Measurements from ENCODE around the gene LAS1L. TPM values are rescaled to one million over a fixed set of nuclear protein-coding genes. Genes with fewer than 3 reads are reported as not detected.
"Not testable (repeated sequence)": the region's sequence is repeated elsewhere in the genome, so short reads cannot be mapped to it uniquely, and the experiment has no call there.

LAS1L gene
- 22.9 TPM for total RNA-seq (ENCODE audit: insufficient read depth, low replicate concordance)

DNA sequence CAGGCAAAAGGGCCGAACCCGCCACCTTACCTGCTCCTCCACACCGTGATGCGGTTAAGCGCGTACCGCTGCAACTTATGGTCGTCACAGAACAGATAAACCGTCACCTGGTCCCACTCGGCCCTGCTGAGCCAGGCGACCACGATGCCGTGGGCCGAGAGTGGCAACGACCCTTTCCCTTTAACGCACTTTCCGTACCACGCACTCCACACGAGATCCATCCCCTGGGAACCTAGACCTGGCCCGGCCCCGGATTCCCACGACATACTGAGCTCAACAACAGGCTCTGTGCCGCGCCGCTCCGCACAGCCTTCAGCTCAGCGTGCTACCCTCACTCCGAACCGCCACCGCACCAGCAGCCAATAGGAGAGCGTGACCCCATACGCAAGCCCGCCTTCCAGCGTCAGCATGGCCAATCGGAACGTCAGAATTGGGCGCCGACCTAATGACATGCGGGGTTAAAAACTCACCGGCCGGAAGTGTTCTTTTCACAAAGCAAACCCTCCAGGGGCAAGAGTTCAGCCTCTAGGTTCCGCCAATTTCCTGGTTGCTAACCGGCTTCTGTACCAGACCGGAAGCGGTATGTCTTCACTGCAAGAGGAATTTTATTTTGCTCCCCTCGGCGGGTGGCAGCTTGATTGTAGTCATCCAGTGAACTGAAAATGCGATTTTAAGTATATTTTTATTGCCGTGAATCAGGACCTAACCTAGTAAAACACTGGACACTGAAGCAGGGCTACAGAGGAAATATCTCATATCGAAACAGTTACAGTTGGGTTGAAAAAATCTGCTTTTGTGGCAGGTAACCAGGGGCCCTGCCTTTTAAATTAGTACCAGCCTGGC lies at the start of gene LAS1L:
Gene LAS1L (minus strand): TSS at position 338 of the 843 bp plus-strand sequence. CDS start 72 bp downstream, at position 266.
- peak; percentile 95 for DNase-seq (ENCODE audit: low spot score)

DNA sequence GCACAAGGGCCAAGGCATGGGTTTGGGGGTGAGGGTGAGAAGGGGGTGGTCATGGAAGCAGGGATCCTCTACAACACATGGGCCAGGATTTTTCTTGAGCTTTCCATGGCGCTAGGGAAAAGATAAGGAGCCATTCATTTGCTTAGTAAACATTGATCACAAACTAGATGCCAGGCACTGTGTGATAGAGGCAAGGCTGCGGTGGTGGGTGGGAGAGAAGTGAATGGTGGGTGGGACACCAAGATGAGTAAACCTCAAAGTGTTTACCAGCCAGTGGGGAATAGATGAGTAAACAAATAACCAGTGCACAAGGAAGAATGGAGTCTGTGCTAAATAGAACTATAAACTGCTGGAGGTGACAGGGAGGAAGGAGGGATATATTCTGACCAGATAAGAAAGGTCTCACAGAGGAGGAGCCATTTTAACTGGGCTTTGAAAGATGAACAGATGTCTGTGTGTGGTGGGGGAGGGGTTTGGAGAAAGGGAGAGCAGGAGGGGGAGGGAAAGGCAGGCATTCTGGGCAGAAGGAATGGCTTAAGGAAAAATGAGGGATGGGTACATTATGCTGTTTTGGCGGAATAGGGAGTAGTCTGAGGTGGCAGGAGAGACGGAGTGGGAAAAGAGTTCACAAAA lies 48.0 kb upstream of the LAS1L start:
- DNase-seq (ENCODE audit: low spot score): no peak

DNA sequence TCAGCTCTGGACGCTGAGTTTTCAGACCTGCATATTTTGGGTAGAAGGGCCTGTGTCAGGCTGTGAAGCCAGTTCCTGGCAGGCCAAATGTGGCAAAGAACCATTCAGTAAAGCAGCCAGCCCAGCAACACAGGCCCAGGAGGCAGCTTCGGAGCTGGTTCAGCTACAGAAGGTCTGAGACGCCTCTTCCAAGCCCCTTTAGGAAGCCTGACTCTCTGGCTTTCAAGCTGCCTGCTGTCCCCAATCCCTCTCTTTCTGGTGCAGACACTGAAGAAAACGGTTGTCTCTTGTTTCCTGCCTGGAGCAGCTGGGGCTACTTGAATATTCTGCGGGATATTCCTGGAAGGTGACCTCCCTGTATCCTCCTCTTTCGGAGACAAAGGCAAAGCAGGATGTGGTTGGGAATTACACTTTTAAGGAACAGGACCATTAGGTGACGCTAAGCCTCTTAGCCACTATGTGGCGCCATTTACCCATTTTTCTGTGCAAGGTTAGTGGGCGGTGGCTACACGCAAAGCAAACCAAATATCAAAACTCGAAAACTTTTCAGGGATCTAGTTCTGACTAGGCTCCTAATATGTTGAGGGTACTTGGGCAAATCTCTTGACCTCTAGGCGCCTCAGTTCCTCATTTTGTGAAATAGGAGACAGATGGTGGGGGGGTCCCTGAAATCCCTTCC lies 47.2 kb upstream of the LAS1L start:
- peak; percentile 64 for DNase-seq (ENCODE audit: low spot score)

DNA sequence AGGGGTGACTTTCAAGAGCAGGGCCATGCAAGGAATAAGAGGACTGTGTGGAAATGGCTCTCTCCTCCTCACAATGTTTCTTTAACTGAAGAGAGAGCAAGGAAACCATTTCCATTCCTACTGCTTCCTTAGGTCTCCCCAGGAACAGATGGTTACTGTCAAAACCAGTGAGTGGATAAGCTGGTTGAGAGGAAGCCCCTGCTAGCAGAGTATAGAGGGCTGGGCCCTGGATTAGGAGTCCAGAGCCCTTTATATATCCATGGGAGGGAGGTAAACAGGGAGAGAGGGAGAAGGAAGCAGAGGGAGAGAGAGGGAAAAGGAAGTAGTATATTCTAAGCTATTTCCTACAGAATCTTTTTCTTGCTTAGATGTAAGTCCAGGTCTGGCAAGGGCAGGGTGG lies 43.8 kb upstream of the LAS1L start:
- DNase-seq (ENCODE audit: low spot score): no peak

DNA sequence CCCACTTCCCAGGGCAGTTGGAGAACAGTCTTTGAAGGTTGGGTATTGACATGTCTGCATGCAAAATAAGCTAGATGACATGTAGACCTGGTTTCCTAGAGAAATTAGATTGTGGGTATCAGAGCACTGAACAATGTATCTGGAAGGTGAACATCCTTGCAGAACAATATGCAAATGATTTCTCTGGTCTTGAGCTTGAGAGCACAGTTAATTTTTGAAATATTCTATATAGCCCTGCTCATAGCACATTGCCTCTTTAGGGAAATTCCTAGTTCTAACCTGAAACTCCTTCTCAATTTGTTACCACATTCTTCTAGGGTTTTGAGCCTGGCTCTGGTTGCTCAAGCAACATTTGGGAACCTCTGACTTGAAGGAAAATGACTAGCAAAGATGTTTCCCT lies 41.6 kb upstream of the LAS1L start:
- no peak for DNase-seq (ENCODE audit: low spot score)

DNA sequence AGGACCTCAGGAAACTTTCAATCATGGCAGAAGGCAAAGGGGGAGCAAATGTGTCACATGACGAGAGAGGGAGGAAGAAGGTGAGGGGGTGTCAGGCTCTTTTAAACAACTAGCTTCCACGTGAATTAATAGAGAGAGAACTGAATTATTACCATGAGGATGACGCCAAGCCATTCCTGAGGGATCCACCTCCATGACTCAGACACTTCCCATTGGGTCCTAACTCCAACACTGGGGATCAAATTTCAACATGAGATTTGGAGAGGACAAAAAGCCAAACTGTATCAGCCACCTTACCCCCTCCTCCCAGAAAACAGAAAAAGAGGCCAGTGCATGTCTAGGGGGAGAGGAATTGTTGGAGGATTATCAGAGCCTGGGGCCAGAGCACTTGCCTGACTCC lies 40.4 kb upstream of the LAS1L start:
- no peak for DNase-seq (ENCODE audit: low spot score)

DNA sequence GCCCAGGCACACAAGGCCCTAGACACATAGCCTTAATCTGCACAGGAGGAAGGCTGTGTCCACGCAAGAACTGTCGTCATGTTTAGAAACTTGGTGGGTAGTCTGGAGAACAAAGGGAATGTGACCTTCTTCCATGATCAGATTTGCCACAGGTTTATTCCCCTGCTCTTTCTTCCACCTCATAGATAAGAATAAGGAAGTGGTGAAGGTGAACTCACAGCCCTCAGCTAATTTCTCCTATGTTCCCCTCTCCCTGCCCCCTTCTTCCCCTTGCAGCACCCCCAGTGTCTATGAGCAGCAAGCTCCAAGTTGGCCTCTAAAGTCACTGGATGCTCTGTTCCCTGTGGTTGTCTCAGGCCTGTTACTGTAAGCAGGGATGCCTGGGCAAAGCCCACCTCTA lies 39.8 kb upstream of the LAS1L start:
- no peak for DNase-seq (ENCODE audit: low spot score)

DNA sequence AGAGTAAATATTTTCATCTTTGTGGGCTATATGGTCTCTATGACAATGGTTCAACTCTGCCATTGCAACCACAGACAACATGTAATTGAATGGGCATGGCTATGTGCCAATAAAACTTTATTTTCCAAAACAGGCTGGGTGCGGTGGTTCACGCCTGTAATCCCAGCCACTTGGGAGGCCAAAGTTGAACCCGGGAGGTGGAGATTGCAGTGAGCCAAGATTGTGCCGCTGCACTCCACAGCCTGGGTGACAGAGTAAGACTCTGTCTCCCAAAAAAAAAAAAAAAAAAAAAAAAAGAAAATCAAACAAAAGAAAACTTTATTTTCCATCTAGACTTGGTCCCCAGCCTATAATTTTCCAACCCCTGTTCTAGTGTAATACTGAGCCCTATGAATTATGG lies 38.4 kb upstream of the LAS1L start:
- DNase-seq (ENCODE audit: low spot score): no peak

DNA sequence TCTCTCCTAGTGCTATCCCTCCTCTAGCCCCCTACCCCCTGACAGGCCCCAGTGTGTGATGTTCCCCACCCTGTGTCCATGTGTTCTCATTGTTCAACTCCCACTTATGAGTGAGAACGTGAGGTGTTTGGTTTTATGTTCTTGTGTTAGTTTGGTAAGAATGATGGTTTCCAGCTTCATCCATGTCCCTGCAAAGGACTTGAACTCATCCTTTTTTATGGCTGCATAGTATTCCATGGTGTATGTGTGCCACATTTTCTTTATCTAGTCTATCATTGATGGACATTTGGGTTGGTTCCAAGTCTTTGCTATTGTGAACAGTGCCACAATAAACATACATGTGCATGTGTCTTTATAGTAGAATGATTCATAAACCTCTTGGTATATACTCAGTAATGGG lies 28.3 kb upstream of the LAS1L start:
- not testable (repeated sequence) for DNase-seq (ENCODE audit: low spot score)

DNA sequence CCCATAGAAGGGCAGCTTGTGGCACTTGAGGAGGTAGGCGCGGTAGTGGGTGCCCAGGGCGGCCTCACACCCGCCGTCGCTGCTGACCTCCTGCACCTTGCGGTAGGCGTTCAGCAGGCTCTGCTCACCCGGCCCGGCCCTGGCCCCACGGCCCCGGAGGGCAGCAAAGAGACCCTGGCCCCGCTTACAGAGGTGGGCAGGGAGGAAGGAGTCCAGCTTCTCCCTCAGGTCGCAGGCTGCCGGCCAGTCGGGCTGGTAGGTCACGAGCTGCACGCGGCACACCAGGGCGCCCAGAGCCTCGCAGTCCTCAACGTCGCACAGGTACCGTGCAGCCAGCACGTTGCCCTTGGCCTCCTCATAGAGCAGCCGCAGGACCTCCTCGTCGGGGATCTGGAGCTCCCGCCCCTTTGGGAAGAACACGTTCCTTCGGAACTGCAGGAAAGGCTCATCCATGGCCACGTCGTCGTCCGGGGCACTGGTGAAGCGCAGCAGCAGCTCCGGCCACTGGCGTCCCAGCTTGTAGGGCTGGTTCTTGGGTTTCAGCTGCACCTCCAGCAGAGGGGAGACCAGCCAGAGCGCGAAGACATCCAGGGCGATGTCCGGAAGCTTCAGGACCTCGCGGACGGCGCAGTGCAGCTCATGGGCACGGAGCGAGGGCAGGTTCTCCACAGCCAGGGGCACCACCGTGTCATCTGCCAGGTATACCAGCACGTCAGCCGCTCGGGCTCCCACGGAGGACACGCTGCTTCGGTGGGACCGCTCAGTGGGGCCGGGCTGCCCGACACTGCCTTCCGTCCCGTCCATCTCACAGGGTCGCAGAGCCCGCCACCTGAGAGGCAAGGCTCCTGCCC lies 17.1 kb upstream of the LAS1L start:
- no peak for DNase-seq (ENCODE audit: low spot score)

DNA sequence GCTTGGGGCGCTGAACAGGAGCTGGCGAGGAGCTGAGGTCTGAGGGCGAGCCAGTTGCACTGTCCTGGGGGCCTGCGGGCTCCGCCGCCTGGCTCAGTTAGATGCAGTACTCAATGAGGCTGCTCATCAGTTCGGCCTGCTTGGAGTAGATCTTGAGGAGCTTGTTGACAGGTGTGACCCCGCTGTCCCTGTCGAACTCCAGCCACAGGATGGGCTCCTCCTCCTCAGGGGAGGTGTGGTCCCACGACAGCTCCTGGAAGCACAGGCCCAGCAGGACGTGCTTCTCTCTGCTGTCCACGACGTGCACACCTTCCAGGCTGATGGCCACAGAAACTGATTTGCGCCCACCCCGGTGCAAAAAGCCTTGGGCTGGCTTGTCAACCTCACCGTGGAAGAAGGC lies 16.5 kb upstream of the LAS1L start:
- DNase-seq (ENCODE audit: low spot score): no peak

DNA sequence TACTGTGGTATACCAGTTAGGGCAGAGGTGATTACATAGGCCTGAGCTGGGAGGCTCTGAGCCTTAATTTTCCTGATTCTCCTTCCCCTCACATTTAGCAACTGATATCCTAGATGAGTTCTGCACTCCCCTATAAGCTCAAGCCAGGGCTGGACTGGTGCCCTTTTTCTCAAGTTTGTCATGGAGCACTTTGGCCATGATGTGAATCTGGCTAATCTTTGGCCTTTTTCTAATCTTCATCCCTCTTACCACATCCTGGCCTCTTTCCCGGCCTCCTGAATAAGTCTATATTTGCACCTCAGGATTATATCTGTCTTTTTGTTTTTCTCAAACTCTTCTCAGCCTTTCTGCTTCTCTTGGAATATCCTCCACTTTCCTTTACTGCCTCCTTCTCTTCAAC lies 10.9 kb upstream of the LAS1L start:
- DNase-seq (ENCODE audit: low spot score): no peak

DNA sequence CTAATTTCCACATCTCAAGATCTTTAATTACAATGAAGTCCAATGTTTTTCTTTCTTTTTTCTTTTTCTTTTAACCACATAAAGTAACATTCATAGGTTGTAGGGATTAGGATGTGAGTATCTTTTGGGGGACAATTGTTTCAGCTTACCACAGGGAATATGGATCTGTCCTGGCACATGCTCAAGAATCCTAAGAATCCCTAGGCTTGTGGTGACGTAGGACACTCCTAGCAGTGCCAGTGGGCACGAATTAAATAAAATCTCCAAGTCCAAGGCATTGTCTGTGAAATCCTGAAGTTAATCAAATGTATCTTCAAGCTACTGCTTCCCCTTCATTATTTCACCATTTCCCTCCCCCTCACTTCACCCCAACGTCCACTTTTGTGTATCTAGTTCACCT lies 2.6 kb upstream of the LAS1L start:
- no peak for DNase-seq (ENCODE audit: low spot score)

DNA sequence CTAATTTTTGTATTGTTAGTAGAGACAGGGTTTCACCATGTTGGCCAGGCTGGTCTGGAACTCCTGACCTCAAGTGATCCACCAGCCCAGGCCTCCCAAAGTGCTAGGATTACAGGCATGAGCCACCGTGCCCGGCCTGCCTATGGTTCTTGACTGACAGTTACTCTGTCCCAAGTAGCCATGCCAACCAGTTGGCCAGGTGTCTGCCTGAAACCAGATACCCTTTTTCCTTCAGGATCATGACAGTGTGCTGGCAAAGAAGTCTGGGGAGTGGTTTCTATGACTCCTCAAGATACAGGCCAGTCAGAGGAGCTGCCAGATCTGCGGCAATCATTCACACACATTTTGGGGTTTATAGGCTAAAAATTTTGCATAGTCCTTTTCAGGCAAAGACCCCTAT lies 1.7 kb upstream of the LAS1L start:
- DNase-seq (ENCODE audit: low spot score): no peak

DNA sequence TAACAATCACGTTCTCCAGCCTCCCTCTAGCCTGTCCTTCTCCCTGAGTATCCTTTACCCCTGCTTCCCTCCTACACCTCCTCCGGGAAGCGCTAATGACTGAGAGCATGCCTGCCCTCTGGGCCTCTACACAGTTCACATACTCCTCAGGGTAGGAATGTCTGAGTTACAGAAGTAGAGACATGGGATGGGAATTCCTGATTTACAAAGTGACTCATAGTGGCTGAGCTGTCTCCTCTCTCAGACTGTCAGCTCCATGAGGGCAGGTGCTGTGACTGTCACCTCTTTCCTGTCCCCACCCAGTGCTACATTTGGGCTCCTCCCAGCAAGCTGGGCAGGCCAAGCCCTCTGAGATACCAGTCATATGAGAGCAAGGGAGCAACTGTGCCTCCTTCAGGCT lies 2.6 kb downstream of the LAS1L start:
- DNase-seq (ENCODE audit: low spot score): no peak

DNA sequence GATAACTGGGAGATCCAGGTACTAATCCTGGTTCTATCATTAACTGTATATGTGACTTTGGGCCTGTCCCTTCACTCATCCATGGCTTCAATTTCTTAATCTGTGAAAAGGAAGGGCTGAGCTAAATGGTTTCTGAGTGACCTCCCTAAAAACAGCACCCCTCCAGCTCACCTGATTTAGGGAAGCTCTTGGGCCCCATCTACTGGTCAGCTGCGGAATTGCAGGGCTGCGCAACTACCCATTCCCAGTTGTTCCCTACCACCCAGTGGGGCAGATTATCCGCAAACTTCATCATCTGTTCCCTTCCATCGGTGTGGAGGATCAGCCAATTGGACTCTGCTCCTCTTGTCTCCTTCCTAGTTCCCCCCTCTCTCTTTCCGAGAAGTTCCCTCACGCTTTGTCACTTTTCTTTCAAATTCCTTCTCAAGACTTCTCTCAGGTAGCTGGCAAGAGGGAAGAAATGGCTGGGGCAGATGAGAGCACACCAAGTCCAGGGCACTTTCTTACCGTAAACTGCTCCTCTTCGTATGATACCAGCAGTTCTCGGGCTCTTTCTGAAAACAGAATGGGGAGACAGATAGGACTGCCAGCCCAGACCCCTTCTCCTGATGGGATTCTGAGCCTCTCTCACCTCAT lies 5.8 kb downstream of the LAS1L start:
- no peak for DNase-seq (ENCODE audit: low spot score)

DNA sequence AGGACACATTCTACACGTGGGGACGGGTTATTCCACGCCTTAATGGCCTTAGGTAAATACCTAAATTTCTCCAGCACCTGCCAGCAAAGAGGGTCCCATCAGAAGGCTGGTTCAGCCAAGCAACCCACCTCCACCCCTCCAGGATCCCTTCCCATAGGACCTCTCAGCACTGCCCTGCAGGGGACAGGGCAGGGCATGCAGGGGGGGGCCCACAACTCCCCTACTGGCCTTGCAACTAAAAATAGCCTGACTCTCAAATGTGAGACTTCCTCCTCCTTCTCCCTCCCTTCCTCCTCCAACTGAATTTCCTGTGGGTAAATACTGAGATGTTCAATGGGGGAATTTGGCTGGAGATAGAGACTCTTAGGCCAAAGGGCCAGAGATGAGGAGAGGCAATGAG lies 6.3 kb downstream of the LAS1L start:
- DNase-seq (ENCODE audit: low spot score): no peak

DNA sequence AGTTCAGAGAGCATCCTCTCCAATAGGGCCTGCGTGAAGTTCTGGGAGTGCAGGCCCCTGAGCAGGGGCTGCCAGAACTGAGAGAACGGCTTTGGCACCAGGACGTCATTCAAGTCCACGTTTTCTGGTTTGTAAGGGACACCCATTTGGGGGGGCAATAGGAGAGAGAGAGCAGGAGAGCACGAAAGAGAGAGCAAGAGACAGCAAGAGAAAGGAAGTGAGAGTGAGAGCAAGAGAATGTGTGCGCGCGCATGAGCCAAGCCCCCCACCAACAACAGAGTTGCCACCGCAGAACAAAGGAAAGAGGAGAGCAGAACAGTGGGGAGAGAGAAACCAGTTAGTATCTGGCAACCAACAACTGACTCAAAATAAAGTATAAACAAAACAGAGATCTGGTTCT lies 10.4 kb downstream of the LAS1L start:
- DNase-seq (ENCODE audit: low spot score): no peak

DNA sequence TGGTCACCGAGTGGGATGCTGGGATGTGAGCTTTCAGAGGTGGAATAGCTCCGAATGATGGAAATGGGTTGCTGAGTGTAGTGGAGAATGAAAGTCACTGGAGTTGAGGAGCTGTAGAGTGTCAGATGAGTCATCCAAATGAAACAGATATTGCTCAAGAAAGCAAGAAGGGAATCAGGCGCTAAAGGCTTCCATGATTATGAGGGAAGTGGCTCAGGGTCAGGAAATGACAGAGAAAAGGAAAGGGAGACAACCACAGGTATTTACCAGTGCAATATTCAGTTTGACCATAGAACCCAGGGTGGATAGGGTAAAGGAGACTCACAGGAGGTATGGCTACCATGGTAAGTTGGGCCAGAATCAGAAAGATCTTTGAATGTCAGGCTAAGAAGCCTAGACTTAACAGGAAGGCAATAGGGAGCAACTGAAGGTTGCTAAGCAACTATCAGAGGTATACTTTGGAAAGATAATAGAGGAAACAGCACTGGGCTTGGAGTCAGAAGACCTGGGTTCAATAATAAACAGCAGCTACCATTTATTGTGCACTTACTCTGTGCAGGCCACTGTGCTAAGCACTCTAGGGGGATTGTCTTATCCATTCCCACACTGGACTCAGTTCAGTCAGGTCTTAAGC lies 11.7 kb downstream of the LAS1L start:
- no peak for DNase-seq (ENCODE audit: low spot score)

DNA sequence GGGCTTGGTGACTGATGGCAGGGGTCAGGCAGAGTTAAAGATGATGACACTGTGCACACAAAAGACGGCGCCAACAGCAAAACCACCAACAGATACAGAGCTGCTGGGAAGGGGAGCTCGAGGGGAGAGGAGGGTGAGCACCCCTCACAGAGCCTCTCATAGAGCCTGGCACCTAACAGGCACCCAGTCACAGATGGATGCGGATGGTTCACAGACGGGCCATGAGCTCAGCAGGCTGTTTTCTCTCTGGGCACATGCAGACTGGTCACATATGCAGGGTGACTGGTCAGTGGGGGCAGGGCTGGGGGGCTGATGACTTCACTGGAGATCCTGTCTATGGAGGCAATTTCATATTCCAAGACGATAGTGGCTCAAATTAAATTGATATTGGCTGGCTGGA lies 15.1 kb downstream of the LAS1L start:
- DNase-seq (ENCODE audit: low spot score): not testable (repeated sequence)

DNA sequence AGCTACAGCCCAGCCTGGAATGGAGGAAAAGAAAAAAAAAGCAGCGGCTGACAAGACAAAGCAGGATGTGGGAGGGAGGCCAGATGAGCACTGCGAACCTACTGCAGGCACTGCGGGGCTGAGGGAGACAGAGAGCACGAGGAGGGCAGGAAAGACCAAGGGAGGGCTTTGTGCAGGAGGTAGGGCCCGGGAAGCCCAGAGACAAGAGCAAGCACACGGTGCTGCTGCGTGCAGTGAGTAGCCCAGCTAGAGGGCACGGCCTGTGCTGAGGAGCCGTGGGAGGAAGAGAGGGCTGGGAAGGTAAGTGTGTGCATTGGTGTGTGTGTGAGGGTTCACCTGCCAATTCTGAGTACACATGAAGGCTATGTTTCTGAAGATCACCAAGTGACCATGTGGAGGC lies 15.6 kb downstream of the LAS1L start:
- DNase-seq (ENCODE audit: low spot score): not testable (repeated sequence)

Measured in umbilical cord (tissue), 2 donors.